ENCODE results near the gene AKAP8L.
"Not testable (repeated sequence)": the region's sequence is repeated elsewhere in the genome, so short reads cannot be mapped to it uniquely, and the experiment has no call there.

The AKAP8L gene

DNA sequence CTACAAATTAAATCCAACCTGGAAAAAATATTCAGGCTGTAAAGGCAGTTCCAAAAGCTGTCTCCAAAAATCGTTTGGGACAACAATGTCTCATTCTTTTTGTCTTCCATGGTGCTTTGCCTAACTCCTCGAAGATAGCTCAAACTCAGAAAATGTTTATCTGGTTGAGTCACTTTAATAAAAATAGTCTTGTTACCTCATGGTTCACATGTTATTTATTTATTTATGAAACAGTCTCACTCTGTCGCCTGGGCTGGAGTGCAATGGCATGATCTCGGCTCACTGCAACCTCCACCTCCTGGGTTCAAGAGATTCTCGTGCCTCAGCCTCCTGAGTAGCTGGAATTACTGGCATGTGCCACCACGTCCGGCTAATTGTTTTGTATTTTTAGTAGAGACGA lies 81.6 kb downstream of the AKAP8L start:
- DNase-seq: no peak

DNA sequence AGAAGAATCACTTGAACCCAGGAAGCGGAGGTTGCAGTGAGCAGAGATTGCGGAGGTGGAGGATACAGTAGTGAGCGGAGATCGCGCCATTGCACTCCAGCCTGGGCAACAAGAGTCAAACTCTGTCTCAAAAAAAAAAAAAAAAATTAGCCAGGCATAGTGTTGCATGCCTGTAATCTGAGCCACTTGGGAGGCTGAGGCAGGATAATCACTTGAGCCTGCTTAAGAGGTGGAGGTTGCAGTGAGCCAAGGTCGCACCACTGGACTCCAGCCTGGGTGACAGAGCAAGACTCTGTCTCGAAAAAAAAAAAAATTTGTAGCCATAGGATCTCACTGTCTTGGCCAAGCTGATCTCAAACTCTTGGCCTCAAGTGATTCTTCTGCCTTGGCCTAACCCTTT lies 82.8 kb downstream of the AKAP8L start:
- not testable (repeated sequence) for DNase-seq

GRCh38 chr19:15332311-15332996 lies 86.3 kb downstream of the AKAP8L start, which contains the start of gene BRD4:
BRD4 (minus strand) TSS chr19:15332539; CDS start chr19:15273099, 59,440 bp downstream.
- DNase-seq: peak; percentile 92

DNA sequence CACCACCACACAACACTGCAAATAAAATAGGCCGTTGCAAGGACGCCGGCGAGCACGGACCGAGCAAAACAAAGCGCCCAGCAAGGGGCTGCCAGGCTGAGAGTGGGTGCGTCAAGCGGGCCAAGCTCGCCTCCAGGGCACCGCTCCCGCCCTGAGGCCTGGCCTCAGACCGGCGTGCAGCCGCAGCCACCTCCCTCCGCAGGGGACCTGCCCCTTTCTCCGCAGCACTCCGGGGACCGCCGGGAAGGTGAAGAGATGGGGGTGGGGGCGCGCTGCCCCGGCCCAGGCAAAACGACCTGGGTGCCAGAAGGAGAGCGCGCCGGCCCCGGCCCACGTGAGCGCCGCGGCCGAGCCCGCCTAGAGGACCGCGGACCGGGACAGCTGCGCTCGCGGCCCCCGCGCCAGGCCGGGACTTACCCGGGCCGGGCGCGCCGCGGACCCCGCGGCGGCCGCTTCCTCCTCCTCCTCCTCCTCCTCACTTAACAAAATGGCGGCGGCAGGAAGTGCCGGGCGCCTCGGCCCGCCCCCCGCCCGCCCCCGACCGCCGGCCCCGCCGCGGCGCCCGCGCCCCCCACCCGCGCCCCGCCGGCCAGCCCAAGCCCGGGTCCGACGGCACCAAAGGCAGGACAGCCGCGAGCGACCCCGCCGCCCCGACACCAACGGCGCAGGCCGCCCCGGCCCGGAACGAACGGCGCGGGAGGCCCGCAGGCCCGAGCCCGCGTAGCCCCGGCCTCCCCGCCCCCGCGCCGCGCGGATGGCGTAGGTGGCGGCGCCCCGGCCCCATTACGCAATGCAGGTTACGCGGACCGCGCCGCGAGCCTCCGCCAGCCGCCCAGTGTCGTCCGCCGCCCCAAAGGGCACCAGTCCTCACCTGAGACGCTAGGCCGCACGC lies 87.1 kb downstream of the AKAP8L start:
- peak; percentile 88 for DNase-seq

- no peak for DNase-seq
Measured at GRCh38 chr19:15330801-15331418, 87.9 kb downstream of the AKAP8L start.

Measured in activated effector memory CD4-positive, alpha-beta T cell treated with anti-CD3 and anti-CD28 coated beads, Interleukin-2, amount 50 U/mL, for 16 hours (primary cell).